B cell (primary cell): ENCODE data around the gene DAGLB. TPM values are rescaled to one million over a fixed set of nuclear protein-coding genes. Genes with fewer than 3 reads are reported as not detected.
"Not testable (repeated sequence)": the region's sequence is repeated elsewhere in the genome, so short reads cannot be mapped to it uniquely, and the experiment has no call there.

ENCODE experiments used
- ATAC-seq: fragments of 200-7000 bp; cut with Tn5 transposase; one replicate; pipeline ENCODE4 v1.10.0; 2021; ENCODE audit warnings: low read depth, mild to moderate bottlenecking, moderate number of reproducible peaks, moderate library complexity
- CTCF ChIA-PET: fragments of 350-600 bp; sonication (Branson Sonifier 250); formaldehyde crosslinking; loops from one replicate; lab custom pipeline; 2021; ENCODE audit warnings: antibody characterized with exemption, inconsistent platforms; lab: Charles Lee
- POLR2A ChIA-PET: fragments of 350-600 bp; sonication (Branson Sonifier 250); formaldehyde crosslinking; loops from one replicate; lab custom pipeline; 2021; ENCODE audit warnings: antibody characterized with exemption; lab: Charles Lee
- DNase-seq: peaks from one replicate; pipeline ENCODE4 v3.0.0; 2013
- H2AFZ ChIP-seq: 2 replicates; pipeline ENCODE4 v1.6.1; 2012; ENCODE audit warnings: mild to moderate bottlenecking, low read depth, low read length; ENCODE audit not compliant: insufficient read depth, poor library complexity, severe bottlenecking
- H3K27ac ChIP-seq, 2 donors: 1 replicate in 1 of 2; 2 replicates in 1 of 2; pipeline ENCODE4 v1.5.1; 2012 to 2013; ENCODE audit warnings: low read length in 2 of 2, mild to moderate bottlenecking in 2 of 2, moderate library complexity in 1 of 2
- H3K27me3 ChIP-seq, 4 experiments: fragments of 200-600 bp in 1 of 4; sonication (generic) in 1 of 4; replicated peaks in 1 of 4; 1 replicate in 2 of 4; 2 replicates in 2 of 4; pipeline versions ENCODE4 v1.6.1 to v1.7.0; 2013 to 2016; ENCODE audit warnings: low read length in 3 of 4, mild to moderate bottlenecking in 2 of 4, mixed read lengths in 1 of 4, moderate library complexity in 1 of 4; ENCODE audit not compliant: insufficient read depth in 4 of 4, control insufficient read depth in 3 of 4; ENCODE audit errors: control extremely low read depth in 1 of 4
- H3K36me3 ChIP-seq, 2 experiments: replicated peaks in 1 of 2; 1 replicate in 1 of 2; 2 replicates in 1 of 2; pipeline versions ENCODE4 v1.6.1 to v1.7.1; 2013; ENCODE audit warnings: low read length in 1 of 2; ENCODE audit not compliant: insufficient read depth in 2 of 2, control insufficient read depth in 1 of 2; ENCODE audit errors: control extremely low read depth in 1 of 2, extremely low read depth in 1 of 2
- H3K4me1 ChIP-seq, 2 donors: fragments of 200-600 bp in 1 of 2; sonication (generic) in 1 of 2; 1 replicate in 1 of 2; 2 replicates in 1 of 2; pipeline versions ENCODE4 v1.5.1 to v1.6.1; 2013 to 2017; ENCODE audit warnings: low read length in 2 of 2; ENCODE audit not compliant: control insufficient read depth in 2 of 2, insufficient read depth in 2 of 2
- H3K4me2 ChIP-seq: replicated peaks from 2 replicates; pipeline ENCODE3; 2012; ENCODE audit warnings: mild to moderate bottlenecking, low read depth, low read length; ENCODE audit not compliant: poor library complexity, severe bottlenecking
- H3K4me3 ChIP-seq, 5 experiments: fragments of 200-600 bp in 1 of 5; sonication (generic) in 1 of 5; 1 replicate in 3 of 5; 2 replicates in 2 of 5; pipeline versions ENCODE4 v1.5.1 to v1.7.0; 2011 to 2016; ENCODE audit warnings: low read length in 4 of 5, mild to moderate bottlenecking in 4 of 5, low read depth in 2 of 5, control low read depth in 1 of 5, moderate library complexity in 1 of 5; ENCODE audit not compliant: insufficient read depth in 1 of 5; ENCODE audit errors: control extremely low read depth in 1 of 5, extremely low read depth in 1 of 5
- H3K79me2 ChIP-seq: fragments of 200-600 bp; sonication (generic); one replicate; pipeline ENCODE4 v1.6.0; 2016; ENCODE audit warnings: low read length; ENCODE audit not compliant: control insufficient read depth, insufficient read depth
- H3K9ac ChIP-seq: fragments of 200-600 bp; sonication (generic); 2 replicates; pipeline ENCODE4 v1.6.1; 2017; ENCODE audit warnings: mild to moderate bottlenecking, low read length, moderate library complexity
- H3K9me3 ChIP-seq, 3 donors: one replicate each; pipeline versions ENCODE4 v1.6.1 to v1.7.1; 2013; ENCODE audit warnings: low read length in 2 of 3; ENCODE audit not compliant: control insufficient read depth in 2 of 3, insufficient read depth in 1 of 3; ENCODE audit errors: control extremely low read depth in 1 of 3
- H4K20me1 ChIP-seq: 2 replicates; pipeline ENCODE4 v1.6.0; 2012; ENCODE audit warnings: mild to moderate bottlenecking, low read length; ENCODE audit not compliant: insufficient read depth, control insufficient read depth, poor library complexity, severe bottlenecking
- H3K27ac Mint-ChIP-seq: one replicate; pipeline ENCODE4 v1.8.0; 2021; ENCODE audit warnings: mixed read lengths
- H3K27me3 Mint-ChIP-seq: one replicate; pipeline ENCODE4 v1.8.0; 2021; ENCODE audit warnings: mixed read lengths
- H3K4me1 Mint-ChIP-seq: one replicate; pipeline ENCODE4 v1.8.0; 2021; ENCODE audit warnings: mixed read lengths
- H3K4me3 Mint-ChIP-seq: one replicate; pipeline ENCODE4 v1.8.0; 2021; ENCODE audit warnings: mixed read lengths
- H3K9me3 Mint-ChIP-seq: one replicate; pipeline ENCODE4 v1.8.0; 2022; ENCODE audit warnings: mixed read lengths; ENCODE audit not compliant: insufficient read depth
- EZH2 ChIP-seq: IDR thresholded peaks from 2 replicates; pipeline ENCODE4 v1.6.1; 2012; ENCODE audit warnings: borderline replicate concordance, low read depth, mild to moderate bottlenecking, moderate library complexity, low read length; ENCODE audit not compliant: insufficient read depth, poor library complexity, severe bottlenecking
- WGBS: methylation state at CpG from one replicate; pipeline ENCODE4 v1.1.5; 2013; ENCODE audit warnings: missing lambda C conversion rate; ENCODE audit not compliant: insufficient coverage; 5-methylcytosine and 5-hydroxymethylcytosine counted together
- intact Hi-C: fragments of 100-400 bp; cut with micrococcal nuclease; formaldehyde crosslinking; loops from one replicate; pipeline ENCODE4 v1.10.0; 2022
- polyA plus RNA-seq: library from polyadenylated mRNA; depleted of rRNA; stranded (reverse); fragments of >200 nt; gene quantifications from 2 replicates; pipeline ENCODE4 v1.2.3, GENCODE V29; 2012
- total RNA-seq, 2 donors: library from RNA; stranded (reverse); fragments of 120-200 nt in 1 of 2; gene quantifications; 1 replicate in 1 of 2; 2 replicates in 1 of 2; pipeline versions ENCODE4 v1.2.3 to v1.2.4, GENCODE V29; 2013 to 2022
- TF ChIP-seq, protein P1 (sequence below): fragments of 200-600 bp; IDR thresholded peaks from one replicate; pipeline ENCODE4 v1.8.0; 2022; ENCODE audit warnings: antibody characterized with exemption, mild to moderate bottlenecking

Gene DAGLB
- total and polyA plus RNA-seq, 2 donors (not counting 1 experiment from before 2014, with no cell fraction given), result 25.2 to 29.6 TPM

DNA sequence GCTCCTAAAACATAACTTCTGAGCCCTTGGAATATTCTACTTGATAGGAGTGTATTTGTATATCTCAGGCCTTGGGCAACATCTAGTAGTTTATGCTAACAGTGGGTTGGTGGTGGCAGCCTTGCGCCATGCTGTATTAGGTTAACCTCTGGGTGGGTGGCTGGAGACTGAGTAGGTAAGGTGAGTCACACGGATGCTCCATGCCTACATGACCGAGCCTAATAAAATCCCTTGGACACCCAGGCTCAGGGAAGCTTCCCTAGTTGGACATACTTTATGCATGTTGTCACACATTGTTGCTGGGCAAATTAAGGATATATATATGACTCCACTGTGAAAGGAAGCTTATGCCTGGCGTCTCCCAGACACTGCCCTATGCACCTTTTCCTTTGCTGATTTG, 6.0 kb upstream of the DAGLB start:
- CTCF ChIA-PET, result no interaction called here
- H3K4me3 ChIP-seq, result no peak overlapping the region
- H3K79me2 ChIP-seq, result no peaks in the 10 kb centered on the region
- H4K20me1 ChIP-seq, result no peaks in the 10 kb centered on the region
- DNase-seq, result no peak
- no peak overlapping the region for H2AFZ ChIP-seq
- 95% methylated on average over 3 of the region's 4 CpGs for WGBS
- no peaks in the 10 kb centered on the region for H3K9me3 ChIP-seq
- H3K4me2 ChIP-seq, result no peak overlapping the region
- H3K27ac ChIP-seq, result no peak overlapping the region
- TF ChIP-seq, protein P1, sequence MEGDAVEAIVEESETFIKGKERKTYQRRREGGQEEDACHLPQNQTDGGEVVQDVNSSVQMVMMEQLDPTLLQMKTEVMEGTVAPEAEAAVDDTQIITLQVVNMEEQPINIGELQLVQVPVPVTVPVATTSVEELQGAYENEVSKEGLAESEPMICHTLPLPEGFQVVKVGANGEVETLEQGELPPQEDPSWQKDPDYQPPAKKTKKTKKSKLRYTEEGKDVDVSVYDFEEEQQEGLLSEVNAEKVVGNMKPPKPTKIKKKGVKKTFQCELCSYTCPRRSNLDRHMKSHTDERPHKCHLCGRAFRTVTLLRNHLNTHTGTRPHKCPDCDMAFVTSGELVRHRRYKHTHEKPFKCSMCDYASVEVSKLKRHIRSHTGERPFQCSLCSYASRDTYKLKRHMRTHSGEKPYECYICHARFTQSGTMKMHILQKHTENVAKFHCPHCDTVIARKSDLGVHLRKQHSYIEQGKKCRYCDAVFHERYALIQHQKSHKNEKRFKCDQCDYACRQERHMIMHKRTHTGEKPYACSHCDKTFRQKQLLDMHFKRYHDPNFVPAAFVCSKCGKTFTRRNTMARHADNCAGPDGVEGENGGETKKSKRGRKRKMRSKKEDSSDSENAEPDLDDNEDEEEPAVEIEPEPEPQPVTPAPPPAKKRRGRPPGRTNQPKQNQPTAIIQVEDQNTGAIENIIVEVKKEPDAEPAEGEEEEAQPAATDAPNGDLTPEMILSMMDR, result no peak
- no peak for TF ChIP-seq EZH2
- no peak overlapping the region for H3K9ac ChIP-seq
- no peaks in the 10 kb centered on the region for H3K27me3 ChIP-seq
- Mint-ChIP-seq H3K4me1 (peaks cover 3% of the 10 kb centered on the region), H3K9me3 (no peaks in the 10 kb centered on the region), H3K4me3 (no peak overlapping the region), H3K27ac (no peak overlapping the region), H3K27me3 (no peaks in the 10 kb centered on the region)
- H3K36me3 ChIP-seq, result no peaks in the 10 kb centered on the region
- POLR2A ChIA-PET, result no interaction called here
- intact Hi-C loops, result no loop called here
- peaks cover 0 to 2% of the 10 kb centered on the region in 2 donors for H3K4me1 ChIP-seq
- no peak for ATAC-seq

DNA sequence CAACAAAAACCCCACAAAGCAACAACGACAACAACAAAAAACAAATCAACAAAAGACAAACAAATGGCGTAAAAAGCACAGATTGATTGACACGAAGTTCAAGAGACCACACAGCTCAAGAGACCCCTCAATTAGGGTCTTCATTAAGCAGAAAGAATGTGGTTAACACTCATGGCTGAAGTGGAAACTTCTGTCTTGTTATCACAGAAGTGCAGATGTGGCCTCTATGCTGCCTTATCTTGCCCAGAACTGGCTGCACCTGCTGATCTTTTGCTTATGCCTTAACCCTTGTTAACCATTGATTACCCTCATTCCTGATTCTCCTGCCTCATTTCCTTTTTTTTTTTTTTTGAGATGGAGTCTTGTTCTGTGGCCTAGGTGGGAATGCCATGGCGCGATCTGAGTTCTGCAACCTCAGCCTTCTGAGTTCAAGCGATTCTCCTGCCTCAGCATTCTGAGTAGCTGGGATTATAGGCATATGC, 3.5 kb upstream of the DAGLB start:
- Histone ChIP-seq H3K27me3 (no peaks in the 10 kb centered on the region), H3K9ac (no peak overlapping the region), H3K79me2 (peaks cover 20% of the 10 kb centered on the region), H3K4me1 (peaks cover 6 to 17% of the 10 kb centered on the region in 2 donors), H3K27ac (no peak overlapping the region), H2AFZ (no peak overlapping the region), H3K4me2 (no peak overlapping the region), H3K9me3 (no peaks in the 10 kb centered on the region), H3K36me3 (no peaks in the 10 kb centered on the region), H3K4me3 (no peak overlapping the region), H4K20me1 (no peaks in the 10 kb centered on the region)
- Mint-ChIP-seq H3K27me3 (no peaks in the 10 kb centered on the region), H3K4me1 (peaks cover 14% of the 10 kb centered on the region), H3K4me3 (no peak overlapping the region), H3K27ac (no peak overlapping the region), H3K9me3 (no peaks in the 10 kb centered on the region)
- intact Hi-C loops, result no loop called here
- ATAC-seq (no peak), DNase-seq (no peak)
- TF ChIP-seq EZH2, result no peak
- TF ChIP-seq, protein P1, result no peak
- 94% methylated on average over 3 of the region's 6 CpGs for WGBS
- ChIA-PET CTCF (no interaction called here), POLR2A (no interaction called here)

DNA sequence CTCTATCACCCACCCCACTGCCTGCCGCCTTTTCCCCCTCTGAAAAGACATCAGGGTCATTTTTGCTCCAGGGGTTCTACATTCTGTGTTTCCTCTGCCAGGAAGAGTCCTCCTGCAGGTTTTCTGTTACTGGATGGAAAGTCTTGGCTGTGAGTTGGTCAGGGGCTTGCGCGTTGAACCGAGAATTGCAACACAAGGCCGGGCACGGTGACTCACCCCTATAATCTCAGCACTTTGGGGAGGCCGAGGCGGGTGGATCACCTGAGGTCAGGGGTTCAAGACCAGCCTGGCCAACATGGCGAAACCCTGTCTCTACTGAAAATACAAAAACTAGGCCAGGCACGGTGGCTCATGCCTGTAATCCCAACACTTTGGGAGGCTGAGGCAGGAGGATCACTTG, 2.8 kb upstream of the DAGLB start:
- H3K9ac ChIP-seq, H3K27me3 Mint-ChIP-seq, H4K20me1 ChIP-seq, intact Hi-C loops, ATAC-seq, CTCF ChIA-PET, H3K4me3 ChIP-seq, H3K9me3 ChIP-seq, H3K27me3 ChIP-seq, H3K9me3 Mint-ChIP-seq, H3K27ac Mint-ChIP-seq, POLR2A ChIA-PET, DNase-seq, H3K4me3 Mint-ChIP-seq, H3K27ac ChIP-seq, H3K36me3 ChIP-seq, H2AFZ ChIP-seq, H3K4me2 ChIP-seq: not testable (repeated sequence)
- H3K79me2 ChIP-seq, result peaks cover 20% of the 10 kb centered on the region
- peaks cover 6 to 17% of the 10 kb centered on the region in 2 donors for H3K4me1 ChIP-seq
- peaks cover 18% of the 10 kb centered on the region for H3K4me1 Mint-ChIP-seq
- 100% methylated on average over 5 of the region's 10 CpGs for WGBS
